HG03565 (cell line): ENCODE measurements around the gene INTS4.
"Not testable (repeated sequence)": the region's sequence is repeated elsewhere in the genome, so short reads cannot be mapped to it uniquely, and the experiment has no call there.

Experiments used
- ATAC-seq: cut with Tn5 transposase; IDR thresholded peaks from one replicate; pipeline ENCODE4 v1.9.1; 2021; ENCODE audit warnings: mild to moderate bottlenecking, moderate library complexity; ENCODE audit not compliant: unreplicated experiment

The INTS4 gene

GRCh38 chr11:78025378-78025777 lies 30.9 kb upstream of the INTS4 start:
- no peak for ATAC-seq

- no peak for ATAC-seq
These were observed 29.0 kb upstream of the INTS4 start for GRCh38 chr11:78023426-78023825.

- ATAC-seq = no peak
These were observed 28.2 kb upstream of the INTS4 start, which contains the start of gene KCTD14 for GRCh38 chr11:78022397-78023396. Gene KCTD14 (minus strand): TSS chr11:78023276. CDS start chr11:78023249, 27 bp downstream.

GRCh38 chr11:78021611-78022010 lies 27.1 kb upstream of the INTS4 start:
- ATAC-seq = no peak

DNA sequence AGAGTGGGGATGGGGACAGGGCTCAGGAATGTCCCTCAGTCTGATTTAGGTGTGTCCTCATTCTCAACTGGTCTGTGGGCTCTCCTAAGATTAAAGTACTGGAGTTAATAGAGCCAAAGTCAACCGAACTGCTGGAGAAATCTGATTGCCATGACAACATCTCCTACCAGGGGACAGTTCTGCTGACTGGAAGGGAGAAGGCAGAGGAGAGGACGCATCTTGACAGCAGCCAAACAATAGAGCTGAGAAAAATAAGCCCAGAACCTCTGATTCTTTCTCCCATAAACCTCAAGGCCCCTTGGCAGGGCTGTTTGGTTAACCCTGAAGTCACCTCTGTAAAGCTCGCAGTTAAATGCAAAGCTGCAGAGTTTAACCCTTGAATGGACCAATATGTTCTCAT lies 25.8 kb upstream of the INTS4 start:
- no peak for ATAC-seq

DNA sequence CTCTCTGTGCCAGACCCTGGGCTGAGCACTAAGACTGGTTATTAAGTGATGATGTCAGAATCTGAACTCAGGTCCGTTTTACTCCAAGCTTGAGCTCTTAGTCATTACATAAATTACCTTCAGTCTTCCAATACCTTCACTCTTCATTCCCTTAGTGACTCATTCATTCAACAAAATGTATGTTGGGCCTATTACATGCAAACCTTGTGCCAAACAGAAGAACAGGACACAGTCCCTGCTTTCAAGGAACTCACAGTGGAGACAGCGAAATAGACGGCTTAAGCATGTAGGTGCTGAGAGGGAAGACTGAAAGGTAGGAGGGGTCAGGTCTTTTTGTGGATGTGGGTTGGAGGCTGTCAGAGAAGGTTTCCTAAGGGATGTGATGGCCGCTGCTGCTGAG lies 25.3 kb upstream of the INTS4 start:
- ATAC-seq = no peak

GRCh38 chr11:78015878-78016277 lies 21.4 kb upstream of the INTS4 start:
- ATAC-seq = no peak

GRCh38 chr11:78014937-78015520 lies 20.6 kb upstream of the INTS4 start:
- ATAC-seq = not testable (repeated sequence)

DNA sequence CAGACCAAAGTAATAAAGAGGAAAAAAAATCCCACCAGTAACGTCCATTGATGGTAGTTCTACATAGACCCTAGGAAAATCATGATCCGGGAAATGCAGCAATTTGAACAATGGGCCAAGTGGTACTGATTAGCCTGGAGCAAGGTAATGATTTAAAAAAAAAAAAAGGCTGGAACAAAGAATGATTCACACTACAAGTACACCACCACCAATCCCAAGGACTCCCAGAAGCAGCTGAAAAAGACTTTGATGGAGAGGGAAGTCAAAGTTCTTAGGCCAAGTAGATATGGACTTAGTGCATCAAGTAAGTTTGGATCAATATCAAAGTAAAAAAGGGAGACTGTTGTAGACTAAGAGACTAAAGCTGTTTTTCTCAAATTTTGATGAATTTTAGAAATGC lies 16.8 kb upstream of the INTS4 start:
- ATAC-seq = no peak

DNA sequence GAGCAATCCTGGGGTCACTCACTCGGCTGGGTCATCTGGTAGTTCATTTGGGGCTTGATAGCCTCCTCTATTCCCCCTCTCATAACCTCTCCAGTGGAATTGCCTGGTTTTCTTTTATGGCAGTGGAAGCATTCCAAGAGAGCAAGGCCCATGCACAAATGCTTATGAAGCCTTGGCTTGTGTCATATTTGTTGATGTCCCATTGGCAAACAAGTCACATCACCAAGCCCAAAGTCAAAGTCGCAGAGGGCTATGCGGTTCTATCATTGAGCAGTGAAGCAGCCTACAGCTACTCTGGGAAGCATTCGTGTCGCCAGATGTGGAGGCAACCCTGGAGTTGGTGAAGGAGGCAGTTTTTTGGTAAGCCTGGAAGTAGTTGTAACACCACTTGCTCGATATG lies 16.3 kb upstream of the INTS4 start:
- no peak for ATAC-seq

- ATAC-seq = no peak
These were observed 15.8 kb upstream of the INTS4 start for GRCh38 chr11:78010304-78010703.

DNA sequence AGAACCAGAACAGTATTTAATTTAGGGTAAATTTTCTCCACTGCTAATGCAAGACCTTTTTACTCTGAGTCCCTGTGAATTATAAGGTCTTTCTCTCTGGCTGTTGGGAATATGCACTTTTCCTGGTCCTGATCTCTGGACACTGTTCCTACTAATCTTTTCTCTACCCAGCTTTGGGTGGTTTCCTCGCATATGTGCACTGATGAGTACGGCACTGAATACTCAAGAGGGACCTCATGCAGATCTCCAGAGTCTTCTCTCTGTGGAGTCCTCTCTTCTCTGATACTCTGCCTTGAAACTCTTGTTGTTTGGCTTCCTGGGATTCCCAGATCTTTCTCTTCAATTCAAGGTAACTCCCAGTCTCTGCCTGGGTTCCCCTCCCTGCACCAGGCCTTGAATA lies 14.6 kb upstream of the INTS4 start:
- no peak for ATAC-seq

- peak; percentile 45 for ATAC-seq
These were observed 5.7 kb upstream of the INTS4 start for GRCh38 chr11:78000193-78000592.

GRCh38 chr11:77999446-78000030 lies 5.1 kb upstream of the INTS4 start:
- ATAC-seq = no peak

- no peak for ATAC-seq
These were observed 566 bp downstream of the INTS4 start for GRCh38 chr11:77993902-77994301.

DNA sequence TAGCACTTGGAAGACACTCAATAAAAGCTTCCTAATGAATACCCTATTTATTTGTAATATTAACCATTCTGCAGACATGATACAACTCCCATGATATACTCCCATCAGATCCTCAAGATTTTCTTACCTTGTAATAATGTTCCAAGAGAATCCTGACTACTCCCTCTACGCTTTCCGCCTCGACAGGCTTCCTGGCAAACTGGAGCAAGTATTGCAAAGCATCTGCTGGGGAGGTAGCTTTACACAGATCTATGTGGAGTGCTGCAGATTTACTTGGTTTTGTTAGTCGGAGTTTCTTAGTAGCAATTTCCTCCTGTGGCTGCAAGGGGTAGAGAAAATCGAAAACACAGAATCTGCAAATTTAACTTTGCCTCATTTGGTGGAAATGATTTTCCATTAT lies 3.5 kb downstream of the INTS4 start:
- no peak for ATAC-seq

DNA sequence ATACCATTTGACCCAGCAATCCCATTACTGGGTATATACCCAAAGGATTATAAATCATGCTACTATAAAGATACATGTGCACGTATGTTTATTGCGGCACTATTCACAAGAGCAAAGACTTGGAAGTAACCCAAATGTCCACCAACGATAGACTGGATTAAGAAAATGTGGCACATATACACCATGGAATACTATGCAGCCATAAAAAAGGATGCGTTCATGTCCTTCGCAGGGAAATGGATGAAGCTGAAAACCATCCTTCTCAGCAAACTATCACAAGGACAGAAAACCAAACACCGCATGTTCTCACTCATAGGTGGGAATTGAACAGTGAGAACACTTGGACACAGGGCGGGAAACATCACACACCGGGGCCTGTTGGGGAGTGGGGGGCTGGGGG lies 8.0 kb downstream of the INTS4 start:
- not testable (repeated sequence) for ATAC-seq

DNA sequence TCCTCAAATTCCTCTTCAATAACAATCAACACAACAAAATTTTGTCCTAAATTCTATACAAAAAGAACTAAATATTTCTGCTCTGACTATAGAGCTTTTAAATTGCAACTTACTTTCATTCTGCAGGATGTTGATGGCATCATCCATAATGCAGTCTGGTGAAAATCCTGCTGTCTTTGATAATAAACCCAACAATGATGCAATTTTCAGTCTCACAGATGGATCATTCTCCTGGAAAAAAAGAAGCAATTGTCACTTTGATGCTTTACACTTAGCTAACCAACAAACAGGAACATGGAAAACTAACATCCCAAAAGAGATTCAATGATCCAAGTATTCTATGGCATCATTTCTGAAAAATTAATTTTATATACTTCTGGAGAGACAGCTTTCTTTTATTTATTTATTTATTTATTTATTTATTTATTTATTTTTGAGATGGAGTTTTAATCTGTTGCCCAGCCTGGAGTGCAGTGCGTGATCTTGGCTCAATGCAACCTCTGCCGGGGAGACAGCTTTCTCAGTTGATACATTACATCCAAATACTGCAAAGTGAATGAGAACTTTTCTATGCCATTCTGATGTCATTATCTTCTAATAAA lies 13.0 kb downstream of the INTS4 start:
- no peak for ATAC-seq

DNA sequence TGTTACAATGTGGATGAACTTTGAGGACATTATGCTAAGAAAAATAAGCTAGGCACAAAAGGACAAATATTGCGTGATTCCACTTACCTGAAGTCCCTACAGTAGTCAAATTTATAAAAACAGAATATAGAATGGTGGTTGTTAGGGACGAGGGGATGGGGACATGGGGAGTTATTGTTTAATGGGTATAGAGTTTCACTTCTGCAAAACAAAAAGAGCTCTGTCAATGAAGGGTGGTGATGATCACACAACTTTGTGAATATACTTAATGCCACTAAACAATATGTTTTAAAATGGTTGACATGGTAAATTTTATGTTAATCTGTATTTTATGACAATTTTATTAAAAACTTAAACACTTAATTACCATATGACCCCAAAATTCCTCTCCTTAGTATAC lies 26.1 kb downstream of the INTS4 start:
- ATAC-seq = no peak

GRCh38 chr11:77967753-77968152 lies 26.7 kb downstream of the INTS4 start:
- ATAC-seq = no peak

- no peak for ATAC-seq
These were observed 27.3 kb downstream of the INTS4 start for GRCh38 chr11:77967121-77967520.
